GM12878 (cell line): ENCODE results near the gene HDAC9. TPM values are rescaled to one million over a fixed set of nuclear protein-coding genes. Genes with fewer than 3 reads are reported as not detected.

Source experiments
- BMI1 ChIP-seq: fragments of 450-650 bp; IDR thresholded peaks from 2 replicates; pipeline ENCODE4 v1.6.1; 2016; ENCODE audit warnings: mild to moderate bottlenecking, moderate library complexity, borderline replicate concordance
- CBX5 ChIP-seq: sonication (generic); IDR thresholded peaks from 2 replicates; pipeline ENCODE4 v1.6.1; 2016; ENCODE audit warnings: low read depth, moderate library complexity, mild to moderate bottlenecking, inconsistent platforms
- CREM ChIP-seq: IDR thresholded peaks from 2 replicates; pipeline ENCODE4 v1.6.1; 2014; ENCODE audit warnings: antibody characterized with exemption, low read depth
- E2F4 ChIP-seq: IDR thresholded peaks from 2 replicates; pipeline ENCODE4 v1.6.1; 2012; ENCODE audit warnings: low read depth, low read length, improper control_type of control experiment
- EP300 ChIP-seq, 2 experiments: fragments of 150-350 bp in 1 of 2; IDR thresholded peaks; 2 replicates each; pipeline ENCODE4 v1.6.1; 2011 to 2012; ENCODE audit warnings: low read depth in 2 of 2, low read length in 2 of 2, borderline replicate concordance in 1 of 2, improper control_type of control experiment in 1 of 2, inconsistent platforms in 1 of 2; ENCODE audit not compliant: control insufficient read depth in 1 of 2
- EZH2 ChIP-seq: IDR thresholded peaks from 2 replicates; pipeline ENCODE4 v1.6.1; 2012; ENCODE audit warnings: low read depth, mild to moderate bottlenecking, control low read depth, inconsistent platforms, low read length, borderline replicate concordance; ENCODE audit not compliant: control insufficient read depth
- GABPA ChIP-seq: IDR thresholded peaks from 2 replicates; pipeline ENCODE4 v1.6.1; 2014; ENCODE audit warnings: antibody characterized with exemption, low read depth, mild to moderate bottlenecking, inconsistent platforms
- HDAC6 ChIP-seq: fragments of 200-600 bp; sonication (generic); IDR thresholded peaks from one replicate; pipeline ENCODE4 v1.8.0; 2017; ENCODE audit warnings: antibody characterized with exemption; ENCODE audit not compliant: unreplicated experiment
- IKZF1 ChIP-seq: fragments of 450-650 bp; conservative IDR thresholded peaks from 2 replicates; pipeline ENCODE4 v1.6.1; 2017; ENCODE audit warnings: antibody characterized with exemption, mild to moderate bottlenecking
- MTA2 ChIP-seq: fragments of 450-650 bp; IDR thresholded peaks from 2 replicates; pipeline ENCODE4 v1.6.1; 2016; ENCODE audit warnings: low read depth, mild to moderate bottlenecking, moderate library complexity
- MYB ChIP-seq: fragments of 150-350 bp; IDR thresholded peaks from 2 replicates; pipeline ENCODE4 v1.6.1; 2014; ENCODE audit warnings: mild to moderate bottlenecking, low read depth, low read length, borderline replicate concordance
- POU2F2 ChIP-seq: IDR thresholded peaks from 3 replicates; pipeline ENCODE4 v1.6.1; 2011; ENCODE audit warnings: low read depth, mild to moderate bottlenecking, low read length, borderline replicate concordance
- RELA ChIP-seq: fragments of 450-650 bp; IDR thresholded peaks from 2 replicates; pipeline ENCODE4 v1.8.0; 2014; ENCODE audit warnings: borderline replicate concordance; ENCODE audit not compliant: partially characterized antibody
- SREBF2 ChIP-seq: IDR thresholded peaks from 2 replicates; pipeline ENCODE4 v1.6.1; 2012; ENCODE audit warnings: mild to moderate bottlenecking, low read length
- STAT3 ChIP-seq: IDR thresholded peaks from 2 replicates; pipeline ENCODE4 v1.6.1; 2011; ENCODE audit warnings: low read depth, low read length, improper control_type of control experiment
- SUPT20H ChIP-seq: IDR thresholded peaks from 2 replicates; pipeline ENCODE4 v1.6.1; 2011; ENCODE audit warnings: low read depth, mild to moderate bottlenecking, low read length, moderate library complexity, borderline replicate concordance; ENCODE audit not compliant: control insufficient read depth
- TARDBP ChIP-seq: IDR thresholded peaks from 2 replicates; pipeline ENCODE4 v1.6.1; 2016; ENCODE audit warnings: borderline replicate concordance
- TCF3 ChIP-seq: IDR thresholded peaks from 2 replicates; pipeline ENCODE4 v1.6.1; 2012; ENCODE audit warnings: low read depth, mild to moderate bottlenecking, low read length, borderline replicate concordance; ENCODE audit not compliant: insufficient read depth
- YY1 ChIP-seq: IDR thresholded peaks from 2 replicates; pipeline ENCODE4 v1.6.1; 2011; ENCODE audit warnings: low read depth, mild to moderate bottlenecking, low read length
- ZNF274 ChIP-seq: IDR thresholded peaks from one replicate; pipeline ENCODE4 v1.8.0; 2011; ENCODE audit not compliant: insufficient read length, insufficient read depth
- polyA plus RNA-seq, 11 experiments: library from polyadenylated mRNA; depleted of rRNA in 4 of 11; unstranded in 6 of 11; stranded (reverse) in 5 of 11; fragments of >200 nt; fragmentation: Nextera tagmentation in 4 of 11; fragmentation: Illumina TruSeq in 1 of 11; extraction: Ambion mirVana in 4 of 11; extraction: Trizol in 1 of 11; gene quantifications; 1 replicate in 1 of 11; 2 replicates in 10 of 11; pipeline versions ENCODE4 v1.2.1 to v1.2.3, GENCODE V29; 2011 to 2016; ENCODE audit warnings: inconsistent platforms in 2 of 11, missing spikeins in 2 of 11, low read depth in 1 of 11
- total RNA-seq, 4 experiments: library from RNA; depleted of rRNA in 3 of 4; stranded (reverse); fragments of >200 nt in 3 of 4; fragmentation: Illumina TruSeq in 1 of 4; extraction: Trizol in 1 of 4; gene quantifications; 2 replicates each; pipeline versions ENCODE4 v1.2.1 to v1.2.3, GENCODE V29; 2013 to 2021
- TF ChIP-seq, protein P1 (sequence below): fragments of 450-650 bp; IDR thresholded peaks from 2 replicates; pipeline ENCODE4 v1.6.1; 2018; ENCODE audit warnings: mild to moderate bottlenecking, low read depth, moderate library complexity; ENCODE audit not compliant: partially characterized antibody
- TF ChIP-seq, protein P2 (sequence below): fragments of 450-650 bp; IDR thresholded peaks from 2 replicates; pipeline ENCODE4 v1.6.1; 2016; ENCODE audit warnings: mild to moderate bottlenecking

The HDAC9 gene
- total and polyA plus RNA-seq, 10 of the 15 experiments (the other 5 are each of a cell fraction or from before 2014, with no cell fraction given): 0.73 to 12.8 (median 0.92) TPM

DNA sequence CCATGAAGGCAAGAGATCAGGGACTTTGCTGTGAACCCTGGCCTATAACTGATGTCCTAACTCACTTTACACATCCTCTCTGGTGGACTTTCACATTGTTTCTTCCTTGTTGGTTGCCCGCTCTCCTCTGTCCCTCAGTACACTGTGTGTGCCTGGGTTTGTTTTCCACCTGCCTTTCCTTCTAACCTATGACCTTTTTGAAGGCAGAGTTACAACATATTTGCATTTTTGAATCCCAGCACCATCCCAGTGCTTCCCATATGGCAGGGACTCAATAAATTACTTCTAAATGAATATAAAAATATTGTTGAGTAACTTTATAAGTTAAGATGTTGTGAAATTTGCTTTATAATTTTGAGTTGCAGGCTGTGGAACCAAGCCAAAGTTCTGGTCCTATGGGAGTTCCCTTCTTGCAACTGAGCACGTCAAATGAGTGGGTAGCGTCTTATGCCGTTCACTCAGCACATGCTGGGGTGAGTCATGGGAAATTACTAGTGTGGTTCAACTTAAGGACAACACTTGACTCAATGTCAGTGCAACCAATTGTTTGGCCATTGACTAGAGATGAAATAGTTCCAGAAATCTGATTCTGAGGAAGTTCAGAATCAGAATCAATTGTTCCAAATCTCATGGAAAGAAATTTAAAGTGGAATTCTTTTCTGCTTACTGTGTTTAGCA, 370.9 kb downstream of the HDAC9 start (continued):
- TF ChIP-seq, protein P1, sequence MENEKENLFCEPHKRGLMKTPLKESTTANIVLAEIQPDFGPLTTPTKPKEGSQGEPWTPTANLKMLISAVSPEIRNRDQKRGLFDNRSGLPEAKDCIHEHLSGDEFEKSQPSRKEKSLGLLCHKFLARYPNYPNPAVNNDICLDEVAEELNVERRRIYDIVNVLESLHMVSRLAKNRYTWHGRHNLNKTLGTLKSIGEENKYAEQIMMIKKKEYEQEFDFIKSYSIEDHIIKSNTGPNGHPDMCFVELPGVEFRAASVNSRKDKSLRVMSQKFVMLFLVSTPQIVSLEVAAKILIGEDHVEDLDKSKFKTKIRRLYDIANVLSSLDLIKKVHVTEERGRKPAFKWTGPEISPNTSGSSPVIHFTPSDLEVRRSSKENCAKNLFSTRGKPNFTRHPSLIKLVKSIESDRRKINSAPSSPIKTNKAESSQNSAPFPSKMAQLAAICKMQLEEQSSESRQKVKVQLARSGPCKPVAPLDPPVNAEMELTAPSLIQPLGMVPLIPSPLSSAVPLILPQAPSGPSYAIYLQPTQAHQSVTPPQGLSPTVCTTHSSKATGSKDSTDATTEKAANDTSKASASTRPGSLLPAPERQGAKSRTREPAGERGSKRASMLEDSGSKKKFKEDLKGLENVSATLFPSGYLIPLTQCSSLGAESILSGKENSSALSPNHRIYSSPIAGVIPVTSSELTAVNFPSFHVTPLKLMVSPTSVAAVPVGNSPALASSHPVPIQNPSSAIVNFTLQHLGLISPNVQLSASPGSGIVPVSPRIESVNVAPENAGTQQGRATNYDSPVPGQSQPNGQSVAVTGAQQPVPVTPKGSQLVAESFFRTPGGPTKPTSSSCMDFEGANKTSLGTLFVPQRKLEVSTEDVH: no peak
- TF ChIP-seq SUPT20H (no peak), MYB (no peak), IKZF1 (peak; percentile 30; the same call in 1 of the 2 replicates), TCF3 (no peak), BMI1 (no peak), E2F4 (no peak), RELA (no peak), HDAC6 (no peak), EZH2 (no peak), TARDBP (no peak), STAT3 (no peak), GABPA (no peak; the same call in 1 of the 2 replicates), EP300 (IDR thresholded peaks at IDR 0.05; ENCODE audit: borderline replicate concordance in 1 of 2, control insufficient read depth in 1 of 2, low read depth in 2 of 2, low read length in 2 of 2) (peak in 1 of 2 experiments; percentile 74; a peak in 2 of 4 replicates), ZNF274 (no peak), YY1 (no peak), POU2F2 (no peak), CREM (peak; percentile 64; the same call in 1 of the 2 replicates), CBX5 (no peak), SREBF2 (no peak), MTA2 (no peak; the same call in 1 of the 2 replicates)
- TF ChIP-seq, protein P2, sequence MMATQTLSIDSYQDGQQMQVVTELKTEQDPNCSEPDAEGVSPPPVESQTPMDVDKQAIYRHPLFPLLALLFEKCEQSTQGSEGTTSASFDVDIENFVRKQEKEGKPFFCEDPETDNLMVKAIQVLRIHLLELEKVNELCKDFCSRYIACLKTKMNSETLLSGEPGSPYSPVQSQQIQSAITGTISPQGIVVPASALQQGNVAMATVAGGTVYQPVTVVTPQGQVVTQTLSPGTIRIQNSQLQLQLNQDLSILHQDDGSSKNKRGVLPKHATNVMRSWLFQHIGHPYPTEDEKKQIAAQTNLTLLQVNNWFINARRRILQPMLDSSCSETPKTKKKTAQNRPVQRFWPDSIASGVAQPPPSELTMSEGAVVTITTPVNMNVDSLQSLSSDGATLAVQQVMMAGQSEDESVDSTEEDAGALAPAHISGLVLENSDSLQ: 0 out of 2 replicates have a peak, but pooled peaks have one; percentile 28
